ENCODE results near the gene MRPL49.

- TF ChIP-seq CTCF (IDR thresholded peaks at IDR 0.05) (no peak), POLR2A (IDR thresholded peaks at IDR 0.05) (peak; percentile 68 to 81)
These were observed 38.1 kb upstream of the MRPL49 start, which contains the start of the genes CDCA5 and ZFPL1 for GRCh38 chr11:65083834-65084597.

Data from adrenal gland (tissue), 5 donors.